Stimulated activated CD4-positive, alpha-beta T cell treated with anti-CD3 and anti-CD28 coated beads, Interleukin-4, amount 100 ng/mL, for 24 hours (primary cell): ENCODE measurements around the gene EIF4B.
A peak's percentile ranks its signal among the peaks of the same experiment; 100 is the strongest.
"Not testable (repeated sequence)": the region's sequence is repeated elsewhere in the genome, so short reads cannot be mapped to it uniquely, and the experiment has no call there.

ENCODE experiments used
- DNase-seq: peaks from one replicate; pipeline ENCODE4 v3.0.0-alpha.2; 2020

EIF4B gene

DNA sequence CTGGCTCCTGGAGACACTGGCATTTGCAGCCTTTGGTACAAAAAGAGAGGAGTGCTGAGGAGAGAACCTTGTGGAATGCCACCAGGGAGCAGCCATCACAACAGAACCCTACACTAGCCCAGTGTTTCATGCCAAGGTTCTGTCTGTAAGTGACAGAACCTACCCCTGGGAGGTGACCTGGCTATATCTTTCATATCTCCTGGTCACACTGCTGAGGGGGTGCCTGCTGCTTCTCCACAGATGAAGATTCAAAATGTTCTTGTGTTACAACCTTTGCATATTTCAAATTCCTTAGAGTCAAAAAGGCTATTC, 12.7 kb upstream of the EIF4B start:
- no peak for DNase-seq

GRCh38 chr12:53004178-53004577, 2.1 kb upstream of the EIF4B start:
- no peak for DNase-seq

GRCh38 chr12:53004582-53004981, 1.7 kb upstream of the EIF4B start:
- no peak for DNase-seq

DNA sequence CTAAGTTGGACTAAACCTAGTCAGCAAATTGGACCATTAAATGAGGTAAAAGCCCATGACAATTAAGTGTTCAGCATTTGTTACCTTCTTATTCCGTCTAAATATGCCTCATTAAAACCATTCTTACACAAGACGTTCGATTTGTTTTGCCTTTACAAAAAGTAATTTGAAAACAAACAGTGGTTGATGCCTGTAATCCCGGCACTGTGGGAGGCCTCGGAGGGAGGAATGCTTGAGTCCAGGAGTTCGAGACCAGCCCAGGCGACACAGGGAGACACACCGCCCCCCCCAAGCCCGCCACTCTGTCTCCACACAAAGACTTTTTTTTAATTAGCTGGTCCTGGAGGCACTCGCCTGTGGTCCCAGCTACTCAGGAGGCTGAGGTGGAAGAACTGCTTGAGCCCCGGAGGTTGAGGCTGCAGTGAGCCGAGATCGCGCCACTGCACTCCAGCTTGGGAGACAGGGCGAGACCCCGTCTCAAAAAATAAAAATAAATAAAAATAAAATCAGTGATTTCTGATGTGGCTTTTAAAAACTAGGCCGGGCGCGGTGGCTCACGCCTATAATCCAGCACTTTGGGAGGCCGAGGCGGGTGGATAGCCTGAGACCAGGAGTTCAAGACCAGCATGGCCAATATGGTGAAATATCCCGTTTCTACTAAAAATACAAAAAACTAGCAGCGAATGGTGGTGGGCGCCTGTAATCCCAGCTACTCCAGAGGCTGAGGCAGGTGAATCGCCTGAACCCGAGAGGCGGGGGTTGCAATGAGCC, 856 bp upstream of the EIF4B start:
- DNase-seq = peak; percentile 8

DNA sequence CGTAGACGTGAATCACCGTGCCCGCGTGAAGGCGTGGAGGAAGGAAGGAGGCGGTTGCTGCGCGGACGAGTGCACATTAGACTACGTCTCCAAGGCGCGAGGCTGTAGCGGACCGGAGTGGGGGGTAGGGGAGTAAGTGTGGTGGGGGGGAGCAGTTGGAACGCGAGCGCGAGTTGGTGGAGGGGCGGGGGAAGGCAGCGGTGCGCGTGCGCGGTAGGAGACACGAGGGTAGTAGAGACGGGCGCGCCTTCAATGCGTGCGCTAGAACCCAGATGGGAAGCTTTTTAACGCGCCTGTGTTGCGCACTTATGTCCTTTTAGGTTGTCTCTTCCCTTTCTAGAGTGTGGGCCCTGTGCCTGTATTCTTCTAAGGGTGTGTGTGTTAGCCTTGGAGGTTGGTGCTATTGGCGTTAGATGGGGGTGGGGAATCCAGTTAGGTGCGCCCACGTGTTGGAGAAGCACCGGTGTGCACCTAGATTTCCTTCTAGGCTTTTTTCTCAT, 604 bp downstream of the EIF4B start:
- DNase-seq = peak; percentile 88

- no peak for DNase-seq
Measured at GRCh38 chr12:53007343-53007742, 1.1 kb downstream of the EIF4B start.

DNA sequence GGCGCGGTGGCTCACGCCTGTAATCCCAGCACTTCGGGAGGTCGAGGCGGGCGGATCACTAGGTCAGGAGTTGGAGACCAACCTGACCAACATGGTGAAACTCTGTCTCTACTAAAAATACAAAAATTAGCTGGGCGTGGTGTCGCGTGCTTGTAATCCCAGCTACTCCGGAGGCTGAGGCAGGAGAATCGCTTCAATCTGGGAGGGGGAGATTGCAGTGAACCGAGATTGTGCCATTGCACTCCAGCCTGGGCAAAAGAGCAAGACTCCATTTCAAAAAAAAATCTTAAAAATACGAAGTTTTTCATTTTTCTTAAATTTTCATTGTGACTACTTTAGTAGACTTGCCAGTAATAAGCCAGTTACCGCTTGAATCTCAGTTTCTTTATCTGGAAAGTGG, 2.5 kb downstream of the EIF4B start:
- DNase-seq = not testable (repeated sequence)

DNA sequence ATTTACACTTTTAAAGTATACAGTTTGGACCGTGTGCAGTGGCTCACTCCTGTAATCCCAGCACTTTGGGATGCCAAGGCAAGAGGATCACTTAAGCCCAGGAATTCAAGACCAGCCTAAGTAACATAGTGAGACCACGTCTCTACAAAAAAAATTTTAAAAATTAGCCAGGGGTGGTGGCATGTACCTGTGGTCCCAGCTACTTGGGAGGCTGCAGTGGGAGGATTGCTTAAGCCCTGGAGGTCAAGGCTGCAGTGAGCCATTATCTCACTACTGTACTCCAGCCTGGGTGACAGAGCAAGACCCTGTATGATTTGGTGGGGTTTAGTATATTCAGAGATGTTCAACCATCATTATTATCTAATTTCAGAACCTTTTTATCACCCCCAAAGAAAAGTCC, 4.7 kb downstream of the EIF4B start:
- no peak for DNase-seq

DNA sequence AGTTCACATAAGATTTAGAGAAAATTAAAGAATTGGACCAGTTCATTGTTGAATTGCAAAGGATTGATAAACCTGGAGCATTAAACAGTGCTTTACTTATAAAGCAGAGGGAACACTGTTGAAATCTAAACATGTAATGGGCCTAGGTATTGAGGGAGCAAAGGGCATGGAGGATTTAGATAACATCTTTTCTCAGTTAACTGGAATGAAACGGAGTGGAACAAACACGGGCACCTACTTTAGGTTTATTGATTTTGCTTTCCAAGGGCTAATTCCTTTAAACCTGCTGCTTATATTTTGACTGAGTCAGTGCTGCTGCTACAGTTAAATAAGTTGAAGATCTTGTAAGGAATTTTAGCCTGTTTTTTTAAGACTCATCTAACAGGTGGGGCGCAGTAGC, 5.6 kb downstream of the EIF4B start:
- no peak for DNase-seq

- no peak for DNase-seq
Measured at GRCh38 chr12:53012928-53013327, 6.7 kb downstream of the EIF4B start.

DNA sequence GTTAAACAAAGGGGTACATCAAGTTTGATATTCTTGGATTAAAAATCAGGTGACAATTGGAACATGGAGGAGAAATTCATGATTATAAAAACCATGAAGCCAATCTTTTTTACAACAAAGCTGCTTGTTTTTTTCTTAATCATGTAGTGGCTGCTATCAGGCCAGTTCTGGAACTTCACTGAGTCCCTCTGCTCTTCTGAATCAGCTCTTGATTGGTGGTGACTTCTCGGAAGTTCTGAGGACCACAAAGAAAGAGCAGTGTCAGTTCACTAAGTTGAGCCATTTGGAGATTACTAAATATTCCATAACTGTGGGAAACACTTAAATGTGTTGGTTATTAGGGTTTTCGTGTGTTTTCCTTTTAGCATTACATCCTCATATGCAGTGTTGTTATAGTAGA, 8.5 kb downstream of the EIF4B start:
- DNase-seq = no peak

DNA sequence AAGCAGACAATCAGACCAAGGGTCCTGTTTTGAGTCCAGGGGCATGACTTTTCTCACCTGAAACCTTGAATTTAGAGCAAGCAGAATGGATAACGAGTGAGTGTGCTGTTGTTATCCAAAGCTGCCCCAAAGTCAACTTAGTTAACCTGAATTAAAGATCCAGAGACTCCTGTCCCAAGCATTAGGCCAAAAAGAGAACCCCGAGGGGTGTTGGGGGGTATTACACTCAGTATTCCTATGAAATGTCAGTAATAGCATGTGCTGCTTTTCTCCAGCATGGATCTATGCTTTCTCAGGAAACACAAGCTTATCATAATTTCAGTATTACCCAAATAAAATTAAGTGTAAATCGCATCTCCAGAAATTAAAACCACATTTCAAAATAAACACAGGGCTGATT, 19.0 kb downstream of the EIF4B start:
- no peak for DNase-seq

GRCh38 chr12:53027014-53027413, 20.8 kb downstream of the EIF4B start:
- not testable (repeated sequence) for DNase-seq

DNA sequence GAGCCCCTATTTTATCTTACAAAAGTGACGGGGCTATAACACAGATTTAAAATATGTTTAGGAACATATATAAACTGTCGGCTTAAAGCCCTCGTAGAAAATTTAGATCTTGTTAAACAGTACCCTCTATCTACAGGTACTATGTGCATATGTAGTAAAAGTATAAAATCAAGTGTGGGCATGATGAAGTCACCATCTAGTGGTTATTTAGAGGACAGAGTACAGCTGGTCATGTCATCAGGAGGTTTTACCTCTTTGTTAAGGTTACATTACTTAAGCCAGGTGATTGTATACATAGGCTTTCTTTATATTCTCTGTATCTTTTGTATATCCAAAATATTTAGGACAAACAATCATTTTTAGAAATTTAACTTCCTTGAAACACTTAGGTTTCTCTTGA, 25.4 kb downstream of the EIF4B start:
- no peak for DNase-seq

GRCh38 chr12:53033832-53034231, 27.6 kb downstream of the EIF4B start:
- not testable (repeated sequence) for DNase-seq

DNA sequence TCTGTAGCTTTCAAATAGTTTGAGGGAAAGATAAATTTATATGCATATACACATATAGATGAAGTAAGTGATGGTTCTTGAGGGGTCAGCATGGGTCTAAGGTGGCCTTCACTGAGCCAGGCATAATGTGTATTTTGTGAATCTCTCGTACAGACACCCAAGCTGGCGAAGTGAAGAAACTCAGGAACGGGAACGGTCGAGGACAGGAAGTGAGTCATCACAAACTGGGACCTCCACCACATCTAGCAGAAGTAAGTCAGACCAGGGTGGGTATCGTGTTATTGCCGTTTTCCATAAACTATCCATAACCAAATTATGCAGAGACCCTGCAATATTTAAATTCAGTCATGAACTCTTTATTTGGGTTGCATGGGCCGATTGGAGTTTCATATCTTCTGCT, 28.2 kb downstream of the EIF4B start:
- no peak for DNase-seq

DNA sequence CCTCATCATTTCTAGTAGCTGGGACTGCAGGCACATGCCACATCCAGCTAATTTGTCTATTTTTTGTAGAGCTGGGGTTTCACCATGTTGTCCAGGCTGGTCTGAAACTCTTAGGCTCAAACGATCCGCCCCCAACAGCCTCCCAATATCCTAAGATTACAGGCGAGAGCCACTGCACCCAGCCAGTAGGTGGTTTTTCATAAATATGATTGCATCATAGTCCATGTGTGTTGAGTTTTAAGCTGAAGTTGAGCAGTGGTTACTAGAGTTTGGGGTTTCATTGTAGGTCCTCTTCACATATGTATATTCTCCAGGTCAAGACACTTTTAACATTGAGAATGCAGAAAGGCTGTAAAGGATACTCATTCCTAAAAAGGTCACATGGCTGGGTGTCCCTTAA, 30.5 kb downstream of the EIF4B start:
- DNase-seq = no peak

- DNase-seq = no peak
Measured at GRCh38 chr12:53039851-53040250, 33.6 kb downstream of the EIF4B start.

DNA sequence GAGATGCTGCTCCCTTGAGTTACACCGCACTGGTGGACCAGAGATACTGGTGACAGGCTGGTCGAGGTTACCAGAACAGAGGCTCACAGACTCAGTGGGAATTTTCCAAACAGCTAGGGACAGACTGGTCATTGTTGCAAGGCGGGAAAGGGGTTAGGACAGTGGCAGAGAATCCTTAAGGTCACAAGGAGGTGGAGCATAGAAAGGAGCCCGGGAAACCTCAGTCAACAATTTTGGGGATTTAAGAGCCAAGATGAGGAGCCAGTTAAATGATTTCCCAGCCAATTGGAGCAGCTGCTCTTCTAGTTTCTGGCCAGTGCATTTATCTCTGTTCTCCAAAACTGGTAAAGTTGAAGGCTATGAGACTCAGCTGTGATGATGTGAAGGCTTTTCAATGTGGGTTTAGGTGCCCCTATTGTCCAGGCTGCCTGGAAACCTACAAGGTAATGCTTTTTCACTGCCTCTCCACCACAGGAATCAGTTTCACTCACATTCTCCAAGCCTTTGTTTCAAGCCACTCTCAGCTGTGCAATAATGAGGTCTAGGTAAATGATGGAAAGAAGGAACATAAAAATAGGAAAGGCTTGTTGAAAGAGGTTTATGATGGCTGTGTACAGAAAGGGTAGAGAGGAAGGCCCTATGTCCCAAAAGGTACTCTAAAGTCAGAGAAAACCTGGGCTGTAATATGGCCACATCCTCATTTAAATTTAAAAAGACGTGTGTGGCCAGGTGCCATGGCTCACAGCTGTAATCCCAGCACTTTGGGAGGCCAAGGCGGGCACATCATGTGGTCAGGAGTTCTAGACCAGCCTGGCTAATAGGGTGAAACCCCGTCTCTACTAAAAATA, 36.6 kb downstream of the EIF4B start:
- DNase-seq = no peak

- no peak for DNase-seq
Measured at GRCh38 chr12:53044052-53044581, 37.9 kb downstream of the EIF4B start.

DNA sequence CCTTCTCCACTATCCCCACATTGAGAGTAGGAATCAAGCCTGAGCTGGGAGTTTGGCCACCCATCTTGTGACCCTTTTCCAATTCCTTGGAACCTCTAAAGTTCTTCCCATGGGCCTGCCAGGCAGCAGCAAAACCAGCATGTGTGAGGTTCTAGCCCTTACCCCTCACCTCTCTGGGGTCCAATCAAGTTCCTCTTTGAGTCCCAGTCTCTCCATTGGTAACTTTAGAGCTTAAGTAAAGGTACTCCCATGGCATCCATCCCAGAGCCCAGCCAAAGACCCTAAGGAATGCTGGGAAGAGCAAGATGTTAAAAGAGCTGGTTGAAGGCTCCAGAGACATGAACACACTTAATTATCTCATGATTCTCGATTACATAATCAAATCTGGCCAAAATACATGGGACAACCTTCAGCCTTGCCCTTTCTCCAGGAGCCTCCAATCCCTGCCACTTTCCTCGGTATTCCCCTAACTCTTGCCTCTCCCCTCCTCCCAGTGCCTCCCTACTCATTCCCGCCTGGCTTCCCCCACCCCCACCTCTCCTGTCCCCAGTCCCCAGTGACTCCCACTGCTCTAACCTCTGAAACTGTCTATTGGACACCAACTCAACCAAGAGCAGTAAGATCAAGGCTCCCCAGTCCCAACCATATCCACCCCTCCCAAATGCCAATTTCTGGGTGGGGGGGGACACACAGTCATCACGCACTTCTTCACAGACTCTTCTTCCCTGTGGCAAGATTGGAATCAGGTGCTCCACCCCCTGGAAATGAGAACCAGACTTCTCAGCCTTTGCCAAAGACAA, 38.8 kb downstream of the EIF4B start:
- no peak for DNase-seq

DNA sequence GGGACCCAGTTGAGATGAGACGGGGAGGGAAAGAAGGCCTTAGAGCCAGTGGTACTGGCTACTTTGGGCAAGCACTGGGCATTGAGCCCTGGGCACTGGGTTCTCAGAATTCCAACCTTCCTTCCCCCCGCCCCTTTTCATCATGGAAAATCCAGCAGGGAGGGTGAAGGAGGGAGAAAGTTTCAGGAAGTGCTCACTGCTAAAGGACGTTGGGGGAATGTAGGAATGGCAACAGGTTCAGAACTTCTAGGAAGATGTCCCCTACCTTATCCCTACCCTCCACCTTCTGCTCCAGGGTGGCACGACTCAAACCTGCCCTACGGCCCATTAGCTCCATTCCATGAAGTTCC, 39.4 kb downstream of the EIF4B start:
- no peak for DNase-seq

DNA sequence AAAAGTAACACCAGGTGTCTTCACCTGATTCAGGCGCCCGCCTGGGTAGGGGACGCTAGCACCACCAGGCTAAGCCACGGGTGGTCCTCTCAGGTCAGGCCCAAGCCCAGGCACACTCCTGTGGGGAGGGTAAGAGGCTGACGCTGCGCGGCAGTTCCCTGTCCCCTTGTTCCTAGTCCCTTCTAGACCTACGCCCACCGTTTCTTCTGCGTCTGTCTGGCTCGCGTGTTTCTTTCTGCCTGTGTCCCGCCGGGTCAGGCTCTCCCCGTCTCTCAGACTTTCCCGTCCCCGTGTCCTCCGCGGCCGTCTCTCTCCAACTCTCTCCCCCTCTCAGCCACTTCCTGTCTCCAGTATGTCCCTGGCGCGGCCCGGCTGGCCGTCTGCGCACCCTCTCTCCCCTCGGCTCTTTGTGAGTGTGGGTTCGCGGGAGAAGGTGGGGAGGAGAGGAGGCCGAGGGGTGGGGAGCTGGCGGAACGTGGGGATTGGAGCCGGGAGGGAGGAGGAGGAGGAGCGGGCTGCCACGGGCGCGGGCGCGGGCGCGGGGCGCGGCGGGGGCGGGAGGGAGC, 40.5 kb downstream of the EIF4B start:
- peak; percentile 46 for DNase-seq
